Measurements from ENCODE around the gene ACVR2B.

ACVR2B gene

GRCh38 chr3:38471260-38471857 is 17.7 kb downstream of the ACVR2B start:
- DNase-seq (no peak), ATAC-seq (replicated peaks) (no peak)
- Mint-ChIP-seq H3K4me3 (no peak overlapping the region), H3K36me3 (peaks cover 4 to 14% of the 10 kb centered on the region in 2 donors), H3K4me1 (peaks cover 5 to 9% of the 10 kb centered on the region in 2 donors), H3K9me3 (peaks cover 12 to 18% of the 10 kb centered on the region in 2 donors), H3K27me3 (no peaks in the 10 kb centered on the region), H3K27ac (no peak overlapping the region)

GRCh38 chr3:38472342-38472741 is 18.7 kb downstream of the ACVR2B start:
- Mint-ChIP-seq H3K36me3 (peaks cover 4 to 14% of the 10 kb centered on the region in 2 donors), H3K9me3 (peaks cover 12 to 18% of the 10 kb centered on the region in 2 donors), H3K27me3 (no peaks in the 10 kb centered on the region), H3K4me3 (no peak overlapping the region), H3K27ac (no peak overlapping the region), H3K4me1 (peaks cover 5 to 9% of the 10 kb centered on the region in 2 donors)
- DNase-seq (no peak), ATAC-seq (replicated peaks) (no peak)

- peaks cover 12 to 18% of the 10 kb centered on the region in 2 donors for H3K9me3 Mint-ChIP-seq
- peaks cover 4 to 14% of the 10 kb centered on the region in 2 donors for H3K36me3 Mint-ChIP-seq
- H3K27me3 Mint-ChIP-seq, result no peaks in the 10 kb centered on the region
- peaks cover 5 to 9% of the 10 kb centered on the region in 2 donors for H3K4me1 Mint-ChIP-seq
- H3K27ac Mint-ChIP-seq, result no peak overlapping the region
- DNase-seq (no peak), ATAC-seq (replicated peaks) (no peak)
- no peak overlapping the region for H3K4me3 Mint-ChIP-seq
These were observed 19.5 kb downstream of the ACVR2B start for GRCh38 chr3:38473229-38473628.

- H3K27ac Mint-ChIP-seq, result no peak overlapping the region
- ATAC-seq (replicated peaks) (no peak), DNase-seq (no peak)
- no peak overlapping the region for H3K4me3 Mint-ChIP-seq
- H3K27me3 Mint-ChIP-seq, result no peaks in the 10 kb centered on the region
- peaks cover 5 to 9% of the 10 kb centered on the region in 2 donors for H3K4me1 Mint-ChIP-seq
- peaks cover 4 to 7% of the 10 kb centered on the region in 2 donors for H3K9me3 Mint-ChIP-seq
- peaks cover 0 to 3% of the 10 kb centered on the region in 2 donors for H3K36me3 Mint-ChIP-seq
These were observed 21.4 kb downstream of the ACVR2B start for GRCh38 chr3:38474928-38475605.

GRCh38 chr3:38475716-38476115 is 22.0 kb downstream of the ACVR2B start:
- H3K9me3 Mint-ChIP-seq, result peaks cover 0 to under 1% of the 10 kb centered on the region in 2 donors
- no peaks in the 10 kb centered on the region for H3K36me3 Mint-ChIP-seq
- no peaks in the 10 kb centered on the region for H3K27me3 Mint-ChIP-seq
- ATAC-seq (replicated peaks), result no peak
- DNase-seq, result no peak
- H3K27ac Mint-ChIP-seq, result no peak overlapping the region
- peaks cover 5 to 9% of the 10 kb centered on the region in 2 donors for H3K4me1 Mint-ChIP-seq
- no peak overlapping the region for H3K4me3 Mint-ChIP-seq

GRCh38 chr3:38476157-38476756 is 22.6 kb downstream of the ACVR2B start:
- ATAC-seq (replicated peaks), result no peak
- Mint-ChIP-seq H3K9me3 (no peaks in the 10 kb centered on the region), H3K4me3 (no peak overlapping the region), H3K36me3 (no peaks in the 10 kb centered on the region), H3K27me3 (no peaks in the 10 kb centered on the region), H3K4me1 (peaks cover 5 to 9% of the 10 kb centered on the region in 2 donors), H3K27ac (no peak overlapping the region)
- DNase-seq, result no peak

GRCh38 chr3:38477057-38477820 is 23.5 kb downstream of the ACVR2B start:
- no peak for DNase-seq
- no peaks in the 10 kb centered on the region for H3K9me3 Mint-ChIP-seq
- ATAC-seq (replicated peaks), result no peak
- H3K27ac Mint-ChIP-seq, result no peak overlapping the region
- H3K36me3 Mint-ChIP-seq, result no peaks in the 10 kb centered on the region
- no peaks in the 10 kb centered on the region for H3K27me3 Mint-ChIP-seq
- H3K4me3 Mint-ChIP-seq, result no peak overlapping the region
- H3K4me1 Mint-ChIP-seq, result peaks cover 5 to 9% of the 10 kb centered on the region in 2 donors

- H3K4me1 Mint-ChIP-seq, result peaks cover 5% of the 10 kb centered on the region in 2 donors
- H3K27me3 Mint-ChIP-seq, result no peaks in the 10 kb centered on the region
- no peak for DNase-seq
- H3K27ac Mint-ChIP-seq, result no peak overlapping the region
- H3K36me3 Mint-ChIP-seq, result no peaks in the 10 kb centered on the region
- no peak for ATAC-seq (replicated peaks)
- H3K9me3 Mint-ChIP-seq, result no peaks in the 10 kb centered on the region
- H3K4me3 Mint-ChIP-seq, result no peak overlapping the region
These were observed 24.3 kb downstream of the ACVR2B start for GRCh38 chr3:38477839-38478450.

- no peak overlapping the region for H3K27ac Mint-ChIP-seq
These were observed 25.2 kb downstream of the ACVR2B start for GRCh38 chr3:38478901-38479300.

GRCh38 chr3:38479431-38480092 is 25.9 kb downstream of the ACVR2B start:
- H3K36me3 Mint-ChIP-seq, result peaks cover 0 to 4% of the 10 kb centered on the region in 2 donors
- ATAC-seq (replicated peaks) (peak; percentile 78 to 88), DNase-seq (no peak)
- H3K4me1 Mint-ChIP-seq, result no peaks in the 10 kb centered on the region
- no peaks in the 10 kb centered on the region for H3K9me3 Mint-ChIP-seq
- H3K27me3 Mint-ChIP-seq, result no peaks in the 10 kb centered on the region
- no peak overlapping the region for H3K27ac Mint-ChIP-seq
- no peak overlapping the region for H3K4me3 Mint-ChIP-seq

More at GRCh38 chr3:38478901-38479300, 25.2 kb downstream of the ACVR2B start:
- Mint-ChIP-seq H3K9me3 (no peaks in the 10 kb centered on the region), H3K36me3 (peaks cover 0 to 4% of the 10 kb centered on the region in 2 donors), H3K27me3 (no peaks in the 10 kb centered on the region), H3K4me3 (no peak overlapping the region), H3K4me1 (no peaks in the 10 kb centered on the region)
- no peak for DNase-seq
- no peak for ATAC-seq (replicated peaks)

GRCh38 chr3:38480093-38480445 is 26.4 kb downstream of the ACVR2B start:
- Mint-ChIP-seq H3K27ac (no peak overlapping the region), H3K27me3 (no peaks in the 10 kb centered on the region), H3K9me3 (no peaks in the 10 kb centered on the region), H3K36me3 (peaks cover 0 to 4% of the 10 kb centered on the region in 2 donors), H3K4me1 (no peaks in the 10 kb centered on the region), H3K4me3 (no peak overlapping the region)
- ATAC-seq (replicated peaks), result no peak
- DNase-seq, result no peak

- DNase-seq (no peak), ATAC-seq (replicated peaks) (no peak)
- H3K4me3 Mint-ChIP-seq, result no peak overlapping the region
- no peaks in the 10 kb centered on the region for H3K27me3 Mint-ChIP-seq
- H3K36me3 Mint-ChIP-seq, result peaks cover 0 to 4% of the 10 kb centered on the region in 2 donors
- no peaks in the 10 kb centered on the region for H3K9me3 Mint-ChIP-seq
- no peaks in the 10 kb centered on the region for H3K4me1 Mint-ChIP-seq
- no peak overlapping the region for H3K27ac Mint-ChIP-seq
These were observed 27.2 kb downstream of the ACVR2B start for GRCh38 chr3:38480930-38481329.

GRCh38 chr3:38482951-38483350 is 29.3 kb downstream of the ACVR2B start:
- Mint-ChIP-seq H3K27me3 (no peaks in the 10 kb centered on the region), H3K4me3 (no peak overlapping the region), H3K36me3 (peaks cover 0 to 4% of the 10 kb centered on the region in 2 donors), H3K9me3 (no peaks in the 10 kb centered on the region), H3K27ac (no peak overlapping the region), H3K4me1 (peaks cover 9 to 12% of the 10 kb centered on the region in 2 donors)
- ATAC-seq (replicated peaks) (no peak), DNase-seq (no peak)
